ENCODE results near the gene FRMD5.

- TF ChIP-seq CTCF (IDR thresholded peaks at IDR 0.05; ENCODE audit: insufficient read depth, low read length, poor library complexity, severe bottlenecking) = no peak
- no peak for TF ChIP-seq EZH2phosphoT487 (conservative IDR thresholded peaks at IDR 0.05; ENCODE audit: low read length)
These were observed 183.7 kb downstream of the FRMD5 start for GRCh38 chr15:44011238-44011854.
